H9 (cell line): Measurements from ENCODE around the gene SKOR2. TPM values are rescaled to one million over a fixed set of nuclear protein-coding genes. Genes with fewer than 3 reads are reported as not detected.

Source experiments
- DNase-seq: peaks from one replicate; pipeline ENCODE4 v3.0.0-alpha.2; 2017
- H2AFZ ChIP-seq: one replicate; pipeline ENCODE4 v1.6.1; 2013; ENCODE audit warnings: mild to moderate bottlenecking, low read length, control low read depth, moderate library complexity
- H2AK5ac ChIP-seq: 2 replicates; pipeline ENCODE4 v1.6.1; 2013; ENCODE audit warnings: low read length, control low read depth, mixed read lengths; ENCODE audit not compliant: insufficient read length
- H2BK120ac ChIP-seq: one replicate; pipeline ENCODE4 v1.6.1; 2013; ENCODE audit warnings: low read depth, mild to moderate bottlenecking, low read length, control low read depth, inconsistent platforms; ENCODE audit not compliant: poor library complexity, severe bottlenecking
- H2BK12ac ChIP-seq: 2 replicates; pipeline ENCODE4 v1.6.1; 2013; ENCODE audit warnings: low read length, control low read depth, mixed read lengths, low read depth; ENCODE audit not compliant: insufficient read length
- H2BK15ac ChIP-seq: 2 replicates; pipeline ENCODE4 v1.6.1; 2013; ENCODE audit warnings: low read depth, low read length, control low read depth
- H2BK20ac ChIP-seq: one replicate; pipeline ENCODE4 v1.6.1; 2013; ENCODE audit warnings: low read depth, mild to moderate bottlenecking, low read length, control low read depth, inconsistent platforms; ENCODE audit not compliant: poor library complexity, severe bottlenecking
- H2BK5ac ChIP-seq: 2 replicates; pipeline ENCODE4 v1.6.1; 2013; ENCODE audit warnings: low read length, control low read depth, mixed read lengths; ENCODE audit not compliant: insufficient read length
- H3K14ac ChIP-seq: 2 replicates; pipeline ENCODE4 v1.6.1; 2013; ENCODE audit warnings: low read length, control low read depth; ENCODE audit not compliant: insufficient read depth
- H3K18ac ChIP-seq: 2 replicates; pipeline ENCODE4 v1.6.1; 2013; ENCODE audit warnings: low read depth, mild to moderate bottlenecking, mixed read lengths, low read length, control low read depth; ENCODE audit not compliant: insufficient read length
- H3K23ac ChIP-seq: 2 replicates; pipeline ENCODE4 v1.6.1; 2013; ENCODE audit warnings: low read length, control low read depth, mixed read lengths, low read depth; ENCODE audit not compliant: insufficient read length
- H3K23me2 ChIP-seq: 2 replicates; pipeline ENCODE4 v1.6.1; 2013; ENCODE audit warnings: low read depth, mild to moderate bottlenecking, mixed read lengths, low read length, control low read depth; ENCODE audit not compliant: insufficient read length, poor library complexity, severe bottlenecking
- H3K27ac ChIP-seq: 2 replicates; pipeline ENCODE4 v1.5.1; 2013; ENCODE audit warnings: low read length, control low read depth, mixed read lengths, low read depth; ENCODE audit not compliant: insufficient read length
- H3K27me3 ChIP-seq: 2 replicates; pipeline ENCODE4 v1.6.1; 2013; ENCODE audit warnings: low read length, control low read depth, inconsistent platforms; ENCODE audit not compliant: insufficient read depth
- H3K4ac ChIP-seq: 2 replicates; pipeline ENCODE4 v1.6.1; 2013; ENCODE audit warnings: low read depth, mild to moderate bottlenecking, control low read depth, inconsistent platforms, low read length, moderate library complexity
- H3K4me1 ChIP-seq: 2 replicates; pipeline ENCODE4 v1.6.1; 2013; ENCODE audit warnings: low read length, control low read depth, inconsistent platforms; ENCODE audit not compliant: insufficient read depth
- H3K4me2 ChIP-seq: 2 replicates; pipeline ENCODE4 v1.6.1; 2013; ENCODE audit warnings: low read length, control low read depth, mixed read lengths; ENCODE audit not compliant: insufficient read length, insufficient read depth
- H3K56ac ChIP-seq: 2 replicates; pipeline ENCODE4 v1.6.1; 2013; ENCODE audit warnings: low read depth, mild to moderate bottlenecking, mixed read lengths, low read length, control low read depth; ENCODE audit not compliant: insufficient read length
- H3K79me1 ChIP-seq: 2 replicates; pipeline ENCODE4 v1.6.1; 2013; ENCODE audit warnings: low read depth, mild to moderate bottlenecking, moderate library complexity, low read length, control low read depth, inconsistent platforms; ENCODE audit not compliant: insufficient read depth, poor library complexity, severe bottlenecking
- H3K79me2 ChIP-seq: 2 replicates; pipeline ENCODE4 v1.6.1; 2013; ENCODE audit warnings: low read length, control low read depth, inconsistent platforms; ENCODE audit not compliant: insufficient read depth
- H3K9ac ChIP-seq: 2 replicates; pipeline ENCODE4 v1.6.1; 2013; ENCODE audit warnings: low read length, control low read depth, mixed read lengths; ENCODE audit not compliant: insufficient read length; ENCODE audit errors: extremely low read depth
- H3K9me3 ChIP-seq: one replicate; pipeline ENCODE4 v1.6.1; 2013; ENCODE audit warnings: low read depth, low read length, inconsistent platforms; ENCODE audit not compliant: control insufficient read depth
- H3T11ph ChIP-seq: one replicate; pipeline ENCODE4 v1.6.1; 2013; ENCODE audit warnings: mild to moderate bottlenecking, low read length, control low read depth, inconsistent platforms
- H4K20me1 ChIP-seq: one replicate; pipeline ENCODE4 v1.6.1; 2013; ENCODE audit not compliant: control insufficient read depth, insufficient read length, insufficient read depth
- H4K5ac ChIP-seq: 2 replicates; pipeline ENCODE4 v1.6.1; 2013; ENCODE audit warnings: low read depth, mild to moderate bottlenecking, mixed read lengths, low read length, control low read depth; ENCODE audit not compliant: insufficient read length
- H4K8ac ChIP-seq: replicated peaks from 2 replicates; pipeline ENCODE4 v1.6.1; 2013; ENCODE audit warnings: low read length, control low read depth, mixed read lengths, low read depth; ENCODE audit not compliant: insufficient read length
- H4K91ac ChIP-seq: 2 replicates; pipeline ENCODE4 v1.6.1; 2013; ENCODE audit warnings: low read depth, mild to moderate bottlenecking, moderate library complexity, mixed read lengths, low read length, control low read depth; ENCODE audit not compliant: insufficient read length
- H3K27ac Mint-ChIP-seq, 3 experiments: 2 replicates in 2 of 3; 3 replicates in 1 of 3; pipeline ENCODE4 v1.8.0; 2020 to 2021; ENCODE audit warnings: mixed read lengths in 3 of 3, mild to moderate bottlenecking in 1 of 3, moderate library complexity in 1 of 3
- H3K27me3 Mint-ChIP-seq: 2 replicates; pipeline ENCODE4 v1.8.0; 2021; ENCODE audit warnings: low read depth, mild to moderate bottlenecking, moderate library complexity, mixed read lengths
- H3K36me3 Mint-ChIP-seq, 3 experiments: 2 replicates in 2 of 3; 3 replicates in 1 of 3; pipeline ENCODE4 v1.8.0; 2020 to 2021; ENCODE audit warnings: low read depth in 3 of 3, mixed read lengths in 3 of 3; ENCODE audit not compliant: insufficient read depth in 1 of 3
- H3K4me1 Mint-ChIP-seq, 2 experiments: 2 replicates each; pipeline ENCODE4 v1.8.0; 2020; ENCODE audit warnings: mixed read lengths in 2 of 2
- H3K4me3 Mint-ChIP-seq, 2 experiments: 2 replicates in 1 of 2; 3 replicates in 1 of 2; pipeline ENCODE4 v1.8.0; 2020 to 2021; ENCODE audit warnings: mild to moderate bottlenecking in 2 of 2, mixed read lengths in 2 of 2, moderate library complexity in 1 of 2
- H3K9me3 Mint-ChIP-seq, 2 experiments: 2 replicates in 1 of 2; 3 replicates in 1 of 2; pipeline ENCODE4 v1.8.0; 2020; ENCODE audit warnings: mild to moderate bottlenecking in 2 of 2, mixed read lengths in 2 of 2, moderate library complexity in 1 of 2
- WGBS: extraction: QIAGEN DNeasy Blood & Tissue Kit; methylation state at CpG from one replicate; pipeline ENCODE4 v1.1.7; 2013; ENCODE audit warnings: missing lambda C conversion rate, low lambda C conversion rate, mixed read lengths; ENCODE audit not compliant: insufficient read length; ENCODE audit errors: extremely low coverage; 5-methylcytosine and 5-hydroxymethylcytosine counted together
- total RNA-seq: library from RNA; stranded (reverse); gene quantifications from 2 replicates; pipeline ENCODE4 v1.2.1, GENCODE V29; 2021
- TF ChIP-seq, protein P1 (sequence below): fragments of 200-600 bp; sonication (generic); conservative IDR thresholded peaks from 3 replicates; pipeline ENCODE4 v1.8.0; 2021; ENCODE audit warnings: antibody characterized with exemption, mild to moderate bottlenecking

Gene SKOR2
- total RNA-seq, 1 experiment from 2014 or later = 0.24 TPM

DNA sequence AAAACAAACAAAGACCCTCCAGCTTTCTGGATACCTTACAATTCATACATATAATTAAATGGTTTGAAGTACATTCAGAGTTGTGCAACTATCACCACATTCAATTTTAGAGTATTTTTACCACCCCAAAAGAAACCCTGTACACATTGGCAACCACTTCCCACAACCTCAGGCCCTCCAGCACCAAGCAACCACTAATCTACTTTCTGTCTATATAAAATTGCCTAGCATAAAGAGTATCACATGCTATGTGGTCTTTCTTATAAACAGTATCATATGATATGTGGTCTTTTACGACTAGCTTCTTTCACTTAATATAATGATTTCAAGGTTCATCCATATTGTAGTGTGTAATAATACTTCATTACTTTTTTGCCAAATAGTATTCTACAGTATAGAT is 82.5 kb downstream of the SKOR2 start:
- no peaks in the 10 kb centered on the region for H3K36me3 Mint-ChIP-seq
- no peaks in the 10 kb centered on the region for H3K27me3 ChIP-seq
- H2BK12ac ChIP-seq = no peak overlapping the region
- no peak overlapping the region for H2BK5ac ChIP-seq
- no peak overlapping the region for H3K9ac ChIP-seq
- no peak overlapping the region for H3K18ac ChIP-seq
- peaks cover 3% of the 10 kb centered on the region for H3K79me1 ChIP-seq
- no peak overlapping the region for H2AFZ ChIP-seq
- H3K9me3 ChIP-seq = no peaks in the 10 kb centered on the region
- H3K23me2 ChIP-seq = no peaks in the 10 kb centered on the region
- no peak overlapping the region for H3K14ac ChIP-seq
- H3K4me1 ChIP-seq = no peaks in the 10 kb centered on the region
- no peak overlapping the region for H2BK15ac ChIP-seq
- H3K56ac ChIP-seq = no peak overlapping the region
- H3K27me3 Mint-ChIP-seq = no peaks in the 10 kb centered on the region
- H3K27ac ChIP-seq = no peak overlapping the region
- no peak overlapping the region for H4K91ac ChIP-seq
- no peak overlapping the region for H3K4ac ChIP-seq
- H3K4me1 Mint-ChIP-seq = peaks cover 0 to 3% of the 10 kb centered on the region in 2 experiments; a peak in 1 of 4 replicates
- H4K5ac ChIP-seq = no peak overlapping the region
- no peaks in the 10 kb centered on the region for H4K20me1 ChIP-seq
- H3K79me2 ChIP-seq = no peaks in the 10 kb centered on the region; the same call in 1 of the 2 replicates
- H3K27ac Mint-ChIP-seq = no peak overlapping the region
- no peak overlapping the region for H3K4me2 ChIP-seq
- TF ChIP-seq, protein P1, sequence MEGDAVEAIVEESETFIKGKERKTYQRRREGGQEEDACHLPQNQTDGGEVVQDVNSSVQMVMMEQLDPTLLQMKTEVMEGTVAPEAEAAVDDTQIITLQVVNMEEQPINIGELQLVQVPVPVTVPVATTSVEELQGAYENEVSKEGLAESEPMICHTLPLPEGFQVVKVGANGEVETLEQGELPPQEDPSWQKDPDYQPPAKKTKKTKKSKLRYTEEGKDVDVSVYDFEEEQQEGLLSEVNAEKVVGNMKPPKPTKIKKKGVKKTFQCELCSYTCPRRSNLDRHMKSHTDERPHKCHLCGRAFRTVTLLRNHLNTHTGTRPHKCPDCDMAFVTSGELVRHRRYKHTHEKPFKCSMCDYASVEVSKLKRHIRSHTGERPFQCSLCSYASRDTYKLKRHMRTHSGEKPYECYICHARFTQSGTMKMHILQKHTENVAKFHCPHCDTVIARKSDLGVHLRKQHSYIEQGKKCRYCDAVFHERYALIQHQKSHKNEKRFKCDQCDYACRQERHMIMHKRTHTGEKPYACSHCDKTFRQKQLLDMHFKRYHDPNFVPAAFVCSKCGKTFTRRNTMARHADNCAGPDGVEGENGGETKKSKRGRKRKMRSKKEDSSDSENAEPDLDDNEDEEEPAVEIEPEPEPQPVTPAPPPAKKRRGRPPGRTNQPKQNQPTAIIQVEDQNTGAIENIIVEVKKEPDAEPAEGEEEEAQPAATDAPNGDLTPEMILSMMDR = no peak
- H4K8ac ChIP-seq = no peak overlapping the region
- H3K23ac ChIP-seq = no peak overlapping the region
- H3K9me3 Mint-ChIP-seq = no peaks in the 10 kb centered on the region
- DNase-seq = no peak
- H2AK5ac ChIP-seq = no peak overlapping the region
- no peak overlapping the region for H2BK120ac ChIP-seq
- no CpG with 5 or more reads among the region's 1 CpG for WGBS
- no peak overlapping the region for H3T11ph ChIP-seq
- no peak overlapping the region for H3K4me3 Mint-ChIP-seq
- H2BK20ac ChIP-seq = no peak overlapping the region
